H9 (cell line): Measurements from ENCODE around the gene NAMPT. TPM values are rescaled to one million over a fixed set of nuclear protein-coding genes. Genes with fewer than 3 reads are reported as not detected.

Source experiments
- DNase-seq: peaks from one replicate; pipeline ENCODE4 v3.0.0-alpha.2; 2017
- H2AFZ ChIP-seq: one replicate; pipeline ENCODE4 v1.6.1; 2013; ENCODE audit warnings: mild to moderate bottlenecking, low read length, control low read depth, moderate library complexity
- H2AK5ac ChIP-seq: 2 replicates; pipeline ENCODE4 v1.6.1; 2013; ENCODE audit warnings: low read length, control low read depth, mixed read lengths; ENCODE audit not compliant: insufficient read length
- H2BK120ac ChIP-seq: one replicate; pipeline ENCODE4 v1.6.1; 2013; ENCODE audit warnings: low read depth, mild to moderate bottlenecking, low read length, control low read depth, inconsistent platforms; ENCODE audit not compliant: poor library complexity, severe bottlenecking
- H2BK12ac ChIP-seq: 2 replicates; pipeline ENCODE4 v1.6.1; 2013; ENCODE audit warnings: low read length, control low read depth, mixed read lengths, low read depth; ENCODE audit not compliant: insufficient read length
- H2BK15ac ChIP-seq: 2 replicates; pipeline ENCODE4 v1.6.1; 2013; ENCODE audit warnings: low read depth, low read length, control low read depth
- H2BK20ac ChIP-seq: one replicate; pipeline ENCODE4 v1.6.1; 2013; ENCODE audit warnings: low read depth, mild to moderate bottlenecking, low read length, control low read depth, inconsistent platforms; ENCODE audit not compliant: poor library complexity, severe bottlenecking
- H2BK5ac ChIP-seq: 2 replicates; pipeline ENCODE4 v1.6.1; 2013; ENCODE audit warnings: low read length, control low read depth, mixed read lengths; ENCODE audit not compliant: insufficient read length
- H3K14ac ChIP-seq: 2 replicates; pipeline ENCODE4 v1.6.1; 2013; ENCODE audit warnings: low read length, control low read depth; ENCODE audit not compliant: insufficient read depth
- H3K18ac ChIP-seq: 2 replicates; pipeline ENCODE4 v1.6.1; 2013; ENCODE audit warnings: low read depth, mild to moderate bottlenecking, mixed read lengths, low read length, control low read depth; ENCODE audit not compliant: insufficient read length
- H3K23ac ChIP-seq: 2 replicates; pipeline ENCODE4 v1.6.1; 2013; ENCODE audit warnings: low read length, control low read depth, mixed read lengths, low read depth; ENCODE audit not compliant: insufficient read length
- H3K23me2 ChIP-seq: 2 replicates; pipeline ENCODE4 v1.6.1; 2013; ENCODE audit warnings: low read depth, mild to moderate bottlenecking, mixed read lengths, low read length, control low read depth; ENCODE audit not compliant: insufficient read length, poor library complexity, severe bottlenecking
- H3K27ac ChIP-seq: 2 replicates; pipeline ENCODE4 v1.5.1; 2013; ENCODE audit warnings: low read length, control low read depth, mixed read lengths, low read depth; ENCODE audit not compliant: insufficient read length
- H3K27me3 ChIP-seq: 2 replicates; pipeline ENCODE4 v1.6.1; 2013; ENCODE audit warnings: low read length, control low read depth, inconsistent platforms; ENCODE audit not compliant: insufficient read depth
- H3K4ac ChIP-seq: 2 replicates; pipeline ENCODE4 v1.6.1; 2013; ENCODE audit warnings: low read depth, mild to moderate bottlenecking, control low read depth, inconsistent platforms, low read length, moderate library complexity
- H3K4me1 ChIP-seq: 2 replicates; pipeline ENCODE4 v1.6.1; 2013; ENCODE audit warnings: low read length, control low read depth, inconsistent platforms; ENCODE audit not compliant: insufficient read depth
- H3K4me2 ChIP-seq: 2 replicates; pipeline ENCODE4 v1.6.1; 2013; ENCODE audit warnings: low read length, control low read depth, mixed read lengths; ENCODE audit not compliant: insufficient read length, insufficient read depth
- H3K56ac ChIP-seq: 2 replicates; pipeline ENCODE4 v1.6.1; 2013; ENCODE audit warnings: low read depth, mild to moderate bottlenecking, mixed read lengths, low read length, control low read depth; ENCODE audit not compliant: insufficient read length
- H3K79me1 ChIP-seq: 2 replicates; pipeline ENCODE4 v1.6.1; 2013; ENCODE audit warnings: low read depth, mild to moderate bottlenecking, moderate library complexity, low read length, control low read depth, inconsistent platforms; ENCODE audit not compliant: insufficient read depth, poor library complexity, severe bottlenecking
- H3K79me2 ChIP-seq: 2 replicates; pipeline ENCODE4 v1.6.1; 2013; ENCODE audit warnings: low read length, control low read depth, inconsistent platforms; ENCODE audit not compliant: insufficient read depth
- H3K9ac ChIP-seq: 2 replicates; pipeline ENCODE4 v1.6.1; 2013; ENCODE audit warnings: low read length, control low read depth, mixed read lengths; ENCODE audit not compliant: insufficient read length; ENCODE audit errors: extremely low read depth
- H3K9me3 ChIP-seq: one replicate; pipeline ENCODE4 v1.6.1; 2013; ENCODE audit warnings: low read depth, low read length, inconsistent platforms; ENCODE audit not compliant: control insufficient read depth
- H3T11ph ChIP-seq: one replicate; pipeline ENCODE4 v1.6.1; 2013; ENCODE audit warnings: mild to moderate bottlenecking, low read length, control low read depth, inconsistent platforms
- H4K20me1 ChIP-seq: one replicate; pipeline ENCODE4 v1.6.1; 2013; ENCODE audit not compliant: control insufficient read depth, insufficient read length, insufficient read depth
- H4K5ac ChIP-seq: 2 replicates; pipeline ENCODE4 v1.6.1; 2013; ENCODE audit warnings: low read depth, mild to moderate bottlenecking, mixed read lengths, low read length, control low read depth; ENCODE audit not compliant: insufficient read length
- H4K8ac ChIP-seq: replicated peaks from 2 replicates; pipeline ENCODE4 v1.6.1; 2013; ENCODE audit warnings: low read length, control low read depth, mixed read lengths, low read depth; ENCODE audit not compliant: insufficient read length
- H4K91ac ChIP-seq: 2 replicates; pipeline ENCODE4 v1.6.1; 2013; ENCODE audit warnings: low read depth, mild to moderate bottlenecking, moderate library complexity, mixed read lengths, low read length, control low read depth; ENCODE audit not compliant: insufficient read length
- H3K27ac Mint-ChIP-seq, 3 experiments: 2 replicates in 2 of 3; 3 replicates in 1 of 3; pipeline ENCODE4 v1.8.0; 2020 to 2021; ENCODE audit warnings: mixed read lengths in 3 of 3, mild to moderate bottlenecking in 1 of 3, moderate library complexity in 1 of 3
- H3K27me3 Mint-ChIP-seq: 2 replicates; pipeline ENCODE4 v1.8.0; 2021; ENCODE audit warnings: low read depth, mild to moderate bottlenecking, moderate library complexity, mixed read lengths
- H3K36me3 Mint-ChIP-seq, 3 experiments: 2 replicates in 2 of 3; 3 replicates in 1 of 3; pipeline ENCODE4 v1.8.0; 2020 to 2021; ENCODE audit warnings: low read depth in 3 of 3, mixed read lengths in 3 of 3; ENCODE audit not compliant: insufficient read depth in 1 of 3
- H3K4me1 Mint-ChIP-seq, 2 experiments: 2 replicates each; pipeline ENCODE4 v1.8.0; 2020; ENCODE audit warnings: mixed read lengths in 2 of 2
- H3K4me3 Mint-ChIP-seq, 2 experiments: 2 replicates in 1 of 2; 3 replicates in 1 of 2; pipeline ENCODE4 v1.8.0; 2020 to 2021; ENCODE audit warnings: mild to moderate bottlenecking in 2 of 2, mixed read lengths in 2 of 2, moderate library complexity in 1 of 2
- H3K9me3 Mint-ChIP-seq, 2 experiments: 2 replicates in 1 of 2; 3 replicates in 1 of 2; pipeline ENCODE4 v1.8.0; 2020; ENCODE audit warnings: mild to moderate bottlenecking in 2 of 2, mixed read lengths in 2 of 2, moderate library complexity in 1 of 2
- WGBS: extraction: QIAGEN DNeasy Blood & Tissue Kit; methylation state at CpG from one replicate; pipeline ENCODE4 v1.1.7; 2013; ENCODE audit warnings: missing lambda C conversion rate, low lambda C conversion rate, mixed read lengths; ENCODE audit not compliant: insufficient read length; ENCODE audit errors: extremely low coverage; 5-methylcytosine and 5-hydroxymethylcytosine counted together
- total RNA-seq: library from RNA; stranded (reverse); gene quantifications from 2 replicates; pipeline ENCODE4 v1.2.1, GENCODE V29; 2021
- TF ChIP-seq, protein P1 (sequence below): fragments of 200-600 bp; sonication (generic); conservative IDR thresholded peaks from 3 replicates; pipeline ENCODE4 v1.8.0; 2021; ENCODE audit warnings: antibody characterized with exemption, mild to moderate bottlenecking

Gene NAMPT
- total RNA-seq, 1 experiment from 2014 or later, result 83.5 TPM

DNA sequence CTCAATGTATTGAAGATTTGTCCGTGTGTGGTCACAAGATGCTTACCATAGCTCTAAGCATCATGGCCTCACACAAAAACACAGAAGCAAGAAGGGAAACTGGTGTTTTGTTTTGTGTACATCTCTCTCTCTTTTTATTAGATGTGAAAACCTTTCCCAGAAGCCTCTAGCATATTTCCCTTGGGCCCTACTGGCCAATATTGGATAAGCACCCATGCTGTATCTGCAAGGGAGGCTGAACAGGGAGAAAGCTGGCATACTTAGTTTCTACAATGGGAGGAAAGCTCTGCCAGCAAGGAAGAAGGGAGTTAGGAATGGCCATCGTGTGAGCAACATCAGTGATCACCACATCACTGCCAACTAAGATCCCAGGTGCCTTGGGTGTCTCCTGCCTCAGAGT is 9.6 kb upstream of the NAMPT start:
- no peaks in the 10 kb centered on the region for H3K4me1 Mint-ChIP-seq
- H3K4me3 Mint-ChIP-seq, result no peak overlapping the region

More for the DNA sequence above, 9.6 kb upstream of the NAMPT start:
- H3K9me3 ChIP-seq, result no peaks in the 10 kb centered on the region
- no peak overlapping the region for H3K9ac ChIP-seq
- peaks cover 0 to 7% (median 6%) of the 10 kb centered on the region in 3 experiments; a peak in 4 of 7 replicates for H3K36me3 Mint-ChIP-seq
- no peak overlapping the region for H3K23ac ChIP-seq
- no peaks in the 10 kb centered on the region for H3K23me2 ChIP-seq
- no peak overlapping the region for H3K18ac ChIP-seq
- peaks cover 10 to 17% of the 10 kb centered on the region in 2 experiments for H3K9me3 Mint-ChIP-seq
- H4K8ac ChIP-seq, result no peak overlapping the region
- H3K4me2 ChIP-seq, result no peak overlapping the region
- H3K27me3 ChIP-seq, result no peaks in the 10 kb centered on the region
- no peak overlapping the region for H4K91ac ChIP-seq
- H3K79me1 ChIP-seq, result no peaks in the 10 kb centered on the region
- H2AFZ ChIP-seq, result no peak overlapping the region
- no peaks in the 10 kb centered on the region for H3K79me2 ChIP-seq
- no peak overlapping the region for H3T11ph ChIP-seq
- H2BK15ac ChIP-seq, result no peak overlapping the region
- no peaks in the 10 kb centered on the region for H3K4me1 ChIP-seq
- H4K20me1 ChIP-seq, result no peaks in the 10 kb centered on the region
- H2BK20ac ChIP-seq, result no peak overlapping the region
- DNase-seq, result no peak
- peaks cover 3% of the 10 kb centered on the region; the same call in 1 of the 2 replicates for H3K27me3 Mint-ChIP-seq
- H2BK120ac ChIP-seq, result no peak overlapping the region
- no peak overlapping the region for H3K4ac ChIP-seq
- no peak overlapping the region for H3K27ac ChIP-seq
- H3K27ac Mint-ChIP-seq, result no peak overlapping the region
- H2BK5ac ChIP-seq, result no peak overlapping the region
- H2BK12ac ChIP-seq, result no peak overlapping the region
- no CpG with 5 or more reads among the region's 2 CpGs for WGBS
- no peak overlapping the region for H4K5ac ChIP-seq
- H2AK5ac ChIP-seq, result no peak overlapping the region
- TF ChIP-seq, protein P1, sequence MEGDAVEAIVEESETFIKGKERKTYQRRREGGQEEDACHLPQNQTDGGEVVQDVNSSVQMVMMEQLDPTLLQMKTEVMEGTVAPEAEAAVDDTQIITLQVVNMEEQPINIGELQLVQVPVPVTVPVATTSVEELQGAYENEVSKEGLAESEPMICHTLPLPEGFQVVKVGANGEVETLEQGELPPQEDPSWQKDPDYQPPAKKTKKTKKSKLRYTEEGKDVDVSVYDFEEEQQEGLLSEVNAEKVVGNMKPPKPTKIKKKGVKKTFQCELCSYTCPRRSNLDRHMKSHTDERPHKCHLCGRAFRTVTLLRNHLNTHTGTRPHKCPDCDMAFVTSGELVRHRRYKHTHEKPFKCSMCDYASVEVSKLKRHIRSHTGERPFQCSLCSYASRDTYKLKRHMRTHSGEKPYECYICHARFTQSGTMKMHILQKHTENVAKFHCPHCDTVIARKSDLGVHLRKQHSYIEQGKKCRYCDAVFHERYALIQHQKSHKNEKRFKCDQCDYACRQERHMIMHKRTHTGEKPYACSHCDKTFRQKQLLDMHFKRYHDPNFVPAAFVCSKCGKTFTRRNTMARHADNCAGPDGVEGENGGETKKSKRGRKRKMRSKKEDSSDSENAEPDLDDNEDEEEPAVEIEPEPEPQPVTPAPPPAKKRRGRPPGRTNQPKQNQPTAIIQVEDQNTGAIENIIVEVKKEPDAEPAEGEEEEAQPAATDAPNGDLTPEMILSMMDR, result peak; percentile 25; the same call in 2 of the 3 replicates
- H3K56ac ChIP-seq, result no peak overlapping the region
- H3K14ac ChIP-seq, result no peak overlapping the region
